ENCODE data around the gene RECQL. TPM values are rescaled to one million over a fixed set of nuclear protein-coding genes. Genes with fewer than 3 reads are reported as not detected.

The RECQL gene, protein sequence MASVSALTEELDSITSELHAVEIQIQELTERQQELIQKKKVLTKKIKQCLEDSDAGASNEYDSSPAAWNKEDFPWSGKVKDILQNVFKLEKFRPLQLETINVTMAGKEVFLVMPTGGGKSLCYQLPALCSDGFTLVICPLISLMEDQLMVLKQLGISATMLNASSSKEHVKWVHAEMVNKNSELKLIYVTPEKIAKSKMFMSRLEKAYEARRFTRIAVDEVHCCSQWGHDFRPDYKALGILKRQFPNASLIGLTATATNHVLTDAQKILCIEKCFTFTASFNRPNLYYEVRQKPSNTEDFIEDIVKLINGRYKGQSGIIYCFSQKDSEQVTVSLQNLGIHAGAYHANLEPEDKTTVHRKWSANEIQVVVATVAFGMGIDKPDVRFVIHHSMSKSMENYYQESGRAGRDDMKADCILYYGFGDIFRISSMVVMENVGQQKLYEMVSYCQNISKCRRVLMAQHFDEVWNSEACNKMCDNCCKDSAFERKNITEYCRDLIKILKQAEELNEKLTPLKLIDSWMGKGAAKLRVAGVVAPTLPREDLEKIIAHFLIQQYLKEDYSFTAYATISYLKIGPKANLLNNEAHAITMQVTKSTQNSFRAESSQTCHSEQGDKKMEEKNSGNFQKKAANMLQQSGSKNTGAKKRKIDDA
- 48.1 and 57.9 TPM in 2 replicates for total RNA-seq

DNA sequence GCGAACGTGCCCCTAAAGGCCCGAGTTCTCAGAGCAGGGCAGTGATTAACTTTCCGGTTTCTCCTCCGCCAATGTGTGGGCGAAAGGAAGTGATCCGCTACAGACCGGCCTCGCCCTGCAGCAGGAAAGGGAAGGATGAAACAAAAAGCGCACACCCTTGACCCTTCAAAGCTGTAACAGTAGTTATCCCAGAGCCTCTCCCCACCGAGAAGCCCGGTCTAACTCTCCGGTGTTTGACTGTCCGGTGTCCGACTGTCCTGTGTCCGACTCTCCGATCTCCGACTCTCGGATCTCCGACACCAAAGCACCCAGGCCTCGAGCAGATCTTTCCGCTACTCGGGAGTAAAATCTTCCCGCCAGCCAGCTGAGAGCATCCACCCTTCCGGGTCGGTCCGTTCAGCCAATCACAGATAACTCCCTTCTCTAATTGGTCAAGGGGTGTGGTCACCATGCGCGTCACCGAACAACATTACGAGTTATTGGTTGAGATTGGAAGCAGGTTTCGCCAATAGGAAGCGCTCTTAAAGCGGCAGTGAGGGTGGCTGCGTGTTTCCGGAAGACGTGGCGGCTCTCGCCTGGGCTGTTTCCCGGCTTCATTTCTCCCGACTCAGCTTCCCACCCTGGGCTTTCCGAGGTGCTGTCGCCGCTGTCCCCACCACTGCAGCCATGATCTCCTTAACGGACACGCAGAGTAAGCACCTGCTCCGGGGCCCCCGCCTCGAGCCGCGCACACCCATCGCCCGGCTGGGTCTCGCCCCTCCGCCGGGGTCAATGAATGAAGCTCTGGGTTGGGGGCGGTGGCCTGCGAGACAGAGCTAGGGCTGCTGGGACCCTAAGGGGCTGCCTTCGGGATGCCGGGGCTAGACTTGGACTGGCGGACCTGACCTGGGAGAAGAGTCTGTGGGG lies at the start of gene RECQL, which contains the start of gene GOLT1B:
Gene RECQL (minus strand): TSS at position 378 of the 906 bp plus-strand sequence. CDS start 2,065 bp downstream, outside the sequence.
Gene GOLT1B (plus strand): TSS at position 532 of the 906 bp plus-strand sequence. CDS start 135 bp downstream, at position 667.

GRCh38 chr12:21526053-21526452 lies 24.6 kb upstream of the RECQL start, which contains the start of gene SPX:
Gene SPX, plus strand, starts transcription at chr12:21526296. Its CDS starts 177 bp downstream, at chr12:21526473.

Other genes starting within 250 kb of the RECQL start
- not detected in 2 replicates for gene SLCO1A2, start 166.7 kb downstream of the RECQL start, total RNA-seq
- gene IAPP, start 128.7 kb downstream of the RECQL start, total RNA-seq = not detected in 2 replicates
- gene PYROXD1, start 64.0 kb downstream of the RECQL start, total RNA-seq = 11.1 and 16.0 TPM in 2 replicates
- 32.8 and 38.4 TPM in 2 replicates for gene GOLT1B, start 154 bp upstream of the RECQL start, total RNA-seq
- gene SPX, start 24.7 kb upstream of the RECQL start, total RNA-seq = 0.86 and 1.5 TPM in 2 replicates
- not detected in 2 replicates for gene GYS2, start 103.2 kb upstream of the RECQL start, total RNA-seq
- gene LDHB, start 156.2 kb upstream of the RECQL start, total RNA-seq = 531 and 987 TPM in 2 replicates

All from hair follicular keratinocyte (primary cell).